HepG2 (cell line): ENCODE data around the gene SHTN1. TPM values are rescaled to one million over a fixed set of nuclear protein-coding genes. Genes with fewer than 3 reads are reported as not detected.

Experiments used
- ATAC-seq: fragments of 200-7000 bp; cut with Tn5 transposase; 3 replicates; pipeline ENCODE4 v1.9.1; 2020; ENCODE audit warnings: mild to moderate bottlenecking, moderate library complexity
- BruUV-seq: library from RNA; stranded (reverse); fragments of 400-500 nt; replicated peaks from 2 replicates; lab custom pipeline; 2021; lab: Mats Ljungman, UMichigan
- CTCF ChIA-PET: fragments of 300-600 bp; formaldehyde crosslinking; extraction: SDS; loops from one replicate; lab custom pipeline; 2021; ENCODE audit warnings: low total read pairs, inconsistent platforms, low intra/inter-chr PET ratio; lab: Yijun Ruan, JAX
- POLR2A ChIA-PET: fragments of 350-600 bp; sonication (Branson Sonifier 250); formaldehyde crosslinking; loops from one replicate; lab custom pipeline; 2020; ENCODE audit warnings: antibody characterized with exemption, inconsistent platforms; lab: Yijun Ruan, JAX
- DNase-seq: peaks from one replicate; pipeline ENCODE4 v3.0.0-alpha.2; 2015; ENCODE audit warnings: low spot score
- FAIRE-seq: peaks from 3 replicates; lab custom pipeline; 2011; peaks lifted over from hg19 to GRCh38; lab: Jason Lieb, UNC
- H2AFZ ChIP-seq: one replicate; pipeline ENCODE4 v1.6.1; 2011; ENCODE audit warnings: low read length, inconsistent platforms
- H3K27ac ChIP-seq: fragments of 300-600 bp; 3 replicates; pipeline ENCODE4 v1.8.0; 2011; ENCODE audit warnings: mixed run types, mild to moderate bottlenecking, mixed read lengths, low read length, inconsistent platforms; ENCODE audit not compliant: insufficient read depth; ENCODE audit errors: extremely low read length
- H3K27me3 ChIP-seq, 2 experiments: fragments of 200-600 bp in 1 of 2; 2 replicates in 1 of 2; 3 replicates in 1 of 2; pipeline versions ENCODE4 v1.6.0 to v1.8.0; 2011; ENCODE audit warnings: low read length in 2 of 2, mild to moderate bottlenecking in 2 of 2, moderate library complexity in 2 of 2, inconsistent platforms in 1 of 2; ENCODE audit not compliant: insufficient read depth in 2 of 2, control insufficient read depth in 1 of 2
- H3K36me3 ChIP-seq, 2 experiments: fragments of 200-600 bp in 1 of 2; replicated peaks in 1 of 2; 2 replicates in 1 of 2; 3 replicates in 1 of 2; pipeline versions ENCODE4 v1.5.1 to v1.8.0; 2011; ENCODE audit warnings: low read length in 2 of 2, inconsistent platforms in 1 of 2; ENCODE audit not compliant: insufficient read depth in 2 of 2, control insufficient read depth in 1 of 2
- H3K4me1 ChIP-seq: 2 replicates; pipeline ENCODE4 v1.5.1; 2012; ENCODE audit warnings: low read length, inconsistent platforms; ENCODE audit not compliant: insufficient read depth
- H3K4me2 ChIP-seq: 2 replicates; pipeline ENCODE4 v1.6.0; 2011; ENCODE audit warnings: low read depth, low read length, inconsistent platforms
- H3K4me3 ChIP-seq, 3 experiments: fragments of 200-600 bp in 1 of 3; sonication (generic), shearing (Covaris generic) in 1 of 3; replicated peaks in 1 of 3; 2 replicates each; pipeline ENCODE4 v1.5.1; 2011 to 2016; ENCODE audit warnings: low read length in 3 of 3, inconsistent platforms in 2 of 3, low read depth in 2 of 3, mild to moderate bottlenecking in 2 of 3, control low read depth in 1 of 3, mixed read lengths in 1 of 3; ENCODE audit not compliant: insufficient read depth in 1 of 3
- H3K79me2 ChIP-seq: one replicate; pipeline ENCODE4 v1.6.1; 2011; ENCODE audit warnings: low read length, inconsistent platforms; ENCODE audit not compliant: insufficient read depth
- H3K9ac ChIP-seq: 2 replicates; pipeline ENCODE4 v1.6.0; 2011; ENCODE audit warnings: mild to moderate bottlenecking, low read depth, low read length, inconsistent platforms; ENCODE audit not compliant: insufficient read depth
- H3K9me3 ChIP-seq: 2 replicates; pipeline ENCODE4 v1.5.1; 2012; ENCODE audit warnings: mild to moderate bottlenecking, low read length
- H4K20me1 ChIP-seq: 2 replicates; pipeline ENCODE4 v1.6.0; 2011; ENCODE audit warnings: inconsistent platforms, mild to moderate bottlenecking, low read length, moderate library complexity; ENCODE audit not compliant: insufficient read depth
- CREB1 ChIP-seq, 2 experiments: fragments of 450-650 bp in 1 of 2; IDR thresholded peaks; 2 replicates each; pipeline ENCODE4 v1.6.1; 2016 to 2017; ENCODE audit warnings: control low read depth in 1 of 2, mild to moderate bottlenecking in 1 of 2, missing compliant biosample characterization in 1 of 2, missing genetic modification characterization in 1 of 2
- CREM ChIP-seq, 2 experiments: sonication (generic) in 1 of 2; formaldehyde crosslinking in 1 of 2; IDR thresholded peaks; 2 replicates each; pipeline versions ENCODE4 v1.4.0 to v1.6.1; 2016 to 2020; ENCODE audit warnings: antibody characterized with exemption in 1 of 2, mild to moderate bottlenecking in 1 of 2, missing genetic modification reagents in 1 of 2
- DNMT3B ChIP-seq: conservative IDR thresholded peaks from 2 replicates; pipeline ENCODE4 v1.6.1; 2016; ENCODE audit warnings: missing biosample characterization, control low read depth
- EP300 ChIP-seq, 3 experiments: sonication (generic) in 1 of 3; formaldehyde crosslinking in 1 of 3; IDR thresholded peaks; 2 replicates each; pipeline versions ENCODE4 v1.5.1 to v1.6.1; 2011 to 2020; ENCODE audit warnings: low read depth in 2 of 3, low read length in 2 of 3, borderline replicate concordance in 1 of 3, improper control_type of control experiment in 1 of 3, mild to moderate bottlenecking in 1 of 3, missing genetic modification reagents in 1 of 3, moderate library complexity in 1 of 3
- FOXA1 ChIP-seq, 2 experiments: fragments of 450-650 bp in 1 of 2; sonication (generic) in 1 of 2; formaldehyde crosslinking in 1 of 2; IDR thresholded peaks; 2 replicates each; pipeline versions ENCODE4 v1.4.0 to v1.6.1; 2016 to 2020; ENCODE audit warnings: missing genetic modification reagents in 1 of 2
- GATAD2A ChIP-seq: IDR thresholded peaks from 2 replicates; pipeline ENCODE4 v1.6.1; 2016
- JARID2 ChIP-seq: sonication (generic); formaldehyde crosslinking; IDR thresholded peaks from 2 replicates; pipeline ENCODE4 v1.8.1; 2023; ENCODE audit warnings: missing genetic modification reagents, inconsistent platforms; ENCODE audit not compliant: insufficient replicate concordance
- NCOA2 ChIP-seq: sonication (generic); formaldehyde crosslinking; IDR thresholded peaks from 2 replicates; pipeline ENCODE4 v1.8.0; 2022; ENCODE audit warnings: inconsistent platforms
- SP5 ChIP-seq: IDR thresholded peaks from 2 replicates; pipeline ENCODE4 v1.6.1; 2016; ENCODE audit warnings: low read depth, borderline replicate concordance
- TARDBP ChIP-seq: sonication (generic); formaldehyde crosslinking; IDR thresholded peaks from 2 replicates; pipeline ENCODE4 v1.8.0; 2022; ENCODE audit warnings: mild to moderate bottlenecking, missing genetic modification reagents
- TCF7 ChIP-seq: sonication (generic); IDR thresholded peaks from 2 replicates; pipeline ENCODE4 v1.6.1; 2016; ENCODE audit warnings: antibody characterized with exemption, low read depth
- WGBS: methylation state at CpG from one replicate; pipeline ENCODE4 v1.1.6; 2017; ENCODE audit warnings: low lambda C conversion rate; 5-methylcytosine and 5-hydroxymethylcytosine counted together
- in situ Hi-C: cut with HindIII; loops from 2 replicates; pipeline ENCODE4 v1.10.0; 2017; ENCODE audit warnings: low pct_unique_long_range_greater_than_20kb; ENCODE audit not compliant: extremely low pct_ligation_motif_present
- intact Hi-C: fragments of 100-400 bp; cut with micrococcal nuclease; formaldehyde crosslinking; loops from one replicate; pipeline ENCODE4 v1.10.0; 2022; ENCODE audit not compliant: unreplicated experiment
- polyA plus RNA-seq, 8 experiments: library from polyadenylated mRNA; depleted of rRNA in 3 of 8; stranded (reverse) in 7 of 8; unstranded in 1 of 8; fragments of >200 nt; fragmentation: Illumina TruSeq in 4 of 8; extraction: Trizol in 4 of 8; gene quantifications; 2 replicates each; pipeline versions ENCODE4 v1.2.1 to v1.2.3, GENCODE V29; 2011 to 2016; ENCODE audit warnings: low read depth in 4 of 8, missing spikeins in 1 of 8, mixed read lengths in 1 of 8; ENCODE audit not compliant: insufficient read depth in 1 of 8
- total RNA-seq, 5 experiments: library from RNA; depleted of rRNA; stranded (reverse); fragments of >200 nt; fragmentation: Illumina TruSeq; extraction: Trizol; gene quantifications; 2 replicates each; pipeline ENCODE4 v1.2.3, GENCODE V29; 2016; ENCODE audit warnings: low read depth in 1 of 5
- TF ChIP-seq, protein P1 (sequence below): sonication (generic); formaldehyde crosslinking; IDR thresholded peaks from 2 replicates; pipeline ENCODE4 v1.4.0; 2020; ENCODE audit warnings: missing genetic modification reagents
- TF ChIP-seq, protein P2 (sequence below): sonication (generic); formaldehyde crosslinking; IDR thresholded peaks from 2 replicates; pipeline ENCODE4 v1.4.0; 2020; ENCODE audit warnings: mild to moderate bottlenecking, missing genetic modification reagents, borderline replicate concordance

The SHTN1 gene
- total and polyA plus RNA-seq, 2 of the 13 experiments (the other 11 are each of a cell fraction or from before 2014, with no cell fraction given), result 11.3 to 15.6 TPM

DNA sequence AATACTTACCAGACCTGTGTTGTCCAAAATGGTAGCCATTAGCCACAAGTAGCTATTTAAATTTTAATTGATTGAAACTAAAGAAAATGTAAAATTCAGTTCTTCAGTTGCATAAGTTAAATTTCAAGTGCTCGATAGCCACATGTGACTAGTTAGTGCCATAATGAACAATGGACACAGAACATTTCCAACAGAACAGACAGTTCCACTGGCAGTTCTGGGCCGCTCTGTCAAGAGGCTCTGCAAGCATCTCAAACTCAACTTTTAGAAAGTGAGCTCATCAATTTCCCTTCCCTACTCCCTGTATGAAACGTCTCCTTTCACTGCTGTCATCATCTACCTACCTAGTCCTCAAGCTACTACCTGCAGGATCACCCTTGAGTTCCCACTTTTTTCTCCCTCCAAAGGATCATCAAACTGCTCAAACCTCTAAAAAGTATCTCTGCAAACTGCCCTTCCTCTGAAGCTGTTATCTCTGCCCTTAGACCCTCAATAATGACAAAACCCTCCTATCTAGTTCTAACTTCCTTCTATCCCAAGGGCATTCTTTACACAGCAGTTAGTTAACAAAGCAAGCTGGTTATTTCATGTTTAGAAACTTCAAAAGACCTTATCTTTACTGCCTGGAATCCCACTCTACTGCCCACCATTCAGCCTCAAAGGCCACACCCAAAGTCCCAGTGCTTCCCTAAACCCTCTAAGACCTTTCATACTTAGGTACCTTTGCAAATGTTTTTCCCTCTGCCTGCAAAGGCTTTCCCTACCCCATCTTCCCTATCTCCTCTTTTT, 20.6 kb downstream of the SHTN1 start:
- Histone ChIP-seq H2AFZ (no peak overlapping the region), H3K4me2 (peak overlapping the region; percentile 28; the same call in 1 of the 2 replicates), H3K27me3 (no peaks in the 10 kb centered on the region), H3K9me3 (no peaks in the 10 kb centered on the region), H4K20me1 (0 out of 2 replicates have a peak, but pooled peaks cover 7% of the 10 kb centered on the region), H3K79me2 (peaks cover 46% of the 10 kb centered on the region), H3K9ac (no peak overlapping the region), H3K4me1 (peaks cover 34% of the 10 kb centered on the region), H3K4me3 (no peak overlapping the region), H3K36me3 (peaks cover 0 to 6% of the 10 kb centered on the region in 2 experiments; a peak in 1 of 5 replicates), H3K27ac (no peak overlapping the region)
- POLR2A ChIA-PET, result no interaction called here
- ATAC-seq (peak; percentile 63), DNase-seq (peak; percentile 74), FAIRE-seq (no peak)
- 95% methylated on average over 3 of the region's 3 CpGs for WGBS
- no TSS peak for BruUV-seq
- intact Hi-C loops, result loop anchor here (2.0 kb wide), 1 partner anchor 18 kb away; no protein-coding TSS in a partner anchor
- in situ Hi-C loops, result no loop called here
- CTCF ChIA-PET, result no interaction called here
- TF ChIP-seq, protein P1, sequence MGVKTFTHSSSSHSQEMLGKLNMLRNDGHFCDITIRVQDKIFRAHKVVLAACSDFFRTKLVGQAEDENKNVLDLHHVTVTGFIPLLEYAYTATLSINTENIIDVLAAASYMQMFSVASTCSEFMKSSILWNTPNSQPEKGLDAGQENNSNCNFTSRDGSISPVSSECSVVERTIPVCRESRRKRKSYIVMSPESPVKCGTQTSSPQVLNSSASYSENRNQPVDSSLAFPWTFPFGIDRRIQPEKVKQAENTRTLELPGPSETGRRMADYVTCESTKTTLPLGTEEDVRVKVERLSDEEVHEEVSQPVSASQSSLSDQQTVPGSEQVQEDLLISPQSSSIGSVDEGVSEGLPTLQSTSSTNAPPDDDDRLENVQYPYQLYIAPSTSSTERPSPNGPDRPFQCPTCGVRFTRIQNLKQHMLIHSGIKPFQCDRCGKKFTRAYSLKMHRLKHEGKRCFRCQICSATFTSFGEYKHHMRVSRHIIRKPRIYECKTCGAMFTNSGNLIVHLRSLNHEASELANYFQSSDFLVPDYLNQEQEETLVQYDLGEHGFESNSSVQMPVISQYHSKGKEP (CRISPR knock-in tag), result no peak
- TF ChIP-seq DNMT3B (CRISPR knock-in tag), result no peak
- TF ChIP-seq CREB1 (IDR thresholded peaks at IDR 0.05), result no peak
- peak; percentile 28; the same call in 1 of the 2 replicates for TF ChIP-seq CREB1 (CRISPR knock-in tag; IDR thresholded peaks at IDR 0.05)
- TF ChIP-seq, protein P2, sequence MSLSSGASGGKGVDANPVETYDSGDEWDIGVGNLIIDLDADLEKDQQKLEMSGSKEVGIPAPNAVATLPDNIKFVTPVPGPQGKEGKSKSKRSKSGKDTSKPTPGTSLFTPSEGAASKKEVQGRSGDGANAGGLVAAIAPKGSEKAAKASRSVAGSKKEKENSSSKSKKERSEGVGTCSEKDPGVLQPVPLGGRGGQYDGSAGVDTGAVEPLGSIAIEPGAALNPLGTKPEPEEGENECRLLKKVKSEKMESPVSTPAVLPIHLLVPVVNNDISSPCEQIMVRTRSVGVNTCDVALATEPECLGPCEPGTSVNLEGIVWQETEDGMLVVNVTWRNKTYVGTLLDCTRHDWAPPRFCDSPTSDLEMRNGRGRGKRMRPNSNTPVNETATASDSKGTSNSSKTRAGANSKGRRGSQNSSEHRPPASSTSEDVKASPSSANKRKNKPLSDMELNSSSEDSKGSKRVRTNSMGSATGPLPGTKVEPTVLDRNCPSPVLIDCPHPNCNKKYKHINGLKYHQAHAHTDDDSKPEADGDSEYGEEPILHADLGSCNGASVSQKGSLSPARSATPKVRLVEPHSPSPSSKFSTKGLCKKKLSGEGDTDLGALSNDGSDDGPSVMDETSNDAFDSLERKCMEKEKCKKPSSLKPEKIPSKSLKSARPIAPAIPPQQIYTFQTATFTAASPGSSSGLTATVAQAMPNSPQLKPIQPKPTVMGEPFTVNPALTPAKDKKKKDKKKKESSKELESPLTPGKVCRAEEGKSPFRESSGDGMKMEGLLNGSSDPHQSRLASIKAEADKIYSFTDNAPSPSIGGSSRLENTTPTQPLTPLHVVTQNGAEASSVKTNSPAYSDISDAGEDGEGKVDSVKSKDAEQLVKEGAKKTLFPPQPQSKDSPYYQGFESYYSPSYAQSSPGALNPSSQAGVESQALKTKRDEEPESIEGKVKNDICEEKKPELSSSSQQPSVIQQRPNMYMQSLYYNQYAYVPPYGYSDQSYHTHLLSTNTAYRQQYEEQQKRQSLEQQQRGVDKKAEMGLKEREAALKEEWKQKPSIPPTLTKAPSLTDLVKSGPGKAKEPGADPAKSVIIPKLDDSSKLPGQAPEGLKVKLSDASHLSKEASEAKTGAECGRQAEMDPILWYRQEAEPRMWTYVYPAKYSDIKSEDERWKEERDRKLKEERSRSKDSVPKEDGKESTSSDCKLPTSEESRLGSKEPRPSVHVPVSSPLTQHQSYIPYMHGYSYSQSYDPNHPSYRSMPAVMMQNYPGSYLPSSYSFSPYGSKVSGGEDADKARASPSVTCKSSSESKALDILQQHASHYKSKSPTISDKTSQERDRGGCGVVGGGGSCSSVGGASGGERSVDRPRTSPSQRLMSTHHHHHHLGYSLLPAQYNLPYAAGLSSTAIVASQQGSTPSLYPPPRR, result peak; percentile 48; the same call in 1 of the 2 replicates
- no peak for TF ChIP-seq FOXA1 (IDR thresholded peaks at IDR 0.05)
- 0 out of 2 replicates have a peak, but pooled peaks have one; percentile 30 for TF ChIP-seq FOXA1 (CRISPR knock-in tag; IDR thresholded peaks at IDR 0.05)
- TF ChIP-seq NCOA2, result peak; percentile 73
- no peak for TF ChIP-seq GATAD2A (CRISPR knock-in tag)
- TF ChIP-seq TARDBP, result 0 out of 2 replicates have a peak, but pooled peaks have one; percentile 30
- TF ChIP-seq TCF7, result peak; percentile 84
- peak in 1 of 2 experiments; percentile 36; a peak in 1 of 4 replicates for TF ChIP-seq EP300 (IDR thresholded peaks at IDR 0.05; ENCODE audit: low read depth in 2 of 2, low read length in 2 of 2)
- no peak for TF ChIP-seq EP300 (CRISPR knock-in tag; IDR thresholded peaks at IDR 0.05; ENCODE audit: borderline replicate concordance)
- peak; percentile 45; the same call in 1 of the 2 replicates for TF ChIP-seq CREM (IDR thresholded peaks at IDR 0.05)
- no peak for TF ChIP-seq CREM (CRISPR knock-in tag; IDR thresholded peaks at IDR 0.05)
- peak; percentile 50; the same call in 1 of the 2 replicates for TF ChIP-seq SP5
- TF ChIP-seq JARID2 (CRISPR knock-in tag), result no peak
